DMS153 treated with DMSO at 0.1 percent for 48 hours (cell line): ENCODE measurements around the gene PRKAA1.
"Not testable (repeated sequence)": the region's sequence is repeated elsewhere in the genome, so short reads cannot be mapped to it uniquely, and the experiment has no call there.

ENCODE experiments used
- DNase-seq: peaks from one replicate; lab custom pipeline; 2025; ENCODE audit not compliant: unreplicated experiment; lab: John Stamatoyannopoulos, UW

The PRKAA1 gene

DNA sequence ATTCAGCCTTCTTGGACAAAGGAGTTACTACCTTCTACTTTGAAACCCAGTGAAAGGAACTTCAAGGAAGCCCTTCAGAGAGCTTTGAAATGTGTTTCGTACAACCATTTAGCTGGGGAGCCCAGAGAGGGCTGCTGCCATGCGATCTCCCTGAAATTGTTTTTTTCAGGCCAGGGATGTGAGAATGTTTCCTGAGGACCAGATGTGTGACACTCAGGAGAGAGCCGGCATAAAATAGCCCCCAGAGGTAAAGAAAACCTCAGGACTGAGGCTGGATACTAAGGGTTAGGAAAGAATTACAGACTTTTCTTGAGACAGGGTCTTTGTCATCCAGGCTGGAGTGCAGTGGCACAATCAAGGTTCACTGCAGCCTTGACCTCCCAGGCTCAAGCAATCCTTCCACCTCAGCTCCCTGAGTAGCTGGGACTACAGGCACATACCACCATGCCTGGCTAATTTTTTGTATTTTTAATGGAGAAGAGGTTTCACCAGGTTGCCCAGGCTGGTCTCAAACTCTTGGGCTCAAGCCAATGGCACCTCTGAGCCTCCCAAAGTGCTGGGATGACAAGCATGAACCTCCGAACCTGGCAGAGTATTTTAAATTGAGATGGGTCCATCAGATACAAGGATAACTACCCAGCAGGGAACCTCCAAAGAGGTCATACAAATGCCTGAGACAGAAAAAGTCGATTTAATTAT, 28.5 kb upstream of the PRKAA1 start:
- no peak for DNase-seq

DNA sequence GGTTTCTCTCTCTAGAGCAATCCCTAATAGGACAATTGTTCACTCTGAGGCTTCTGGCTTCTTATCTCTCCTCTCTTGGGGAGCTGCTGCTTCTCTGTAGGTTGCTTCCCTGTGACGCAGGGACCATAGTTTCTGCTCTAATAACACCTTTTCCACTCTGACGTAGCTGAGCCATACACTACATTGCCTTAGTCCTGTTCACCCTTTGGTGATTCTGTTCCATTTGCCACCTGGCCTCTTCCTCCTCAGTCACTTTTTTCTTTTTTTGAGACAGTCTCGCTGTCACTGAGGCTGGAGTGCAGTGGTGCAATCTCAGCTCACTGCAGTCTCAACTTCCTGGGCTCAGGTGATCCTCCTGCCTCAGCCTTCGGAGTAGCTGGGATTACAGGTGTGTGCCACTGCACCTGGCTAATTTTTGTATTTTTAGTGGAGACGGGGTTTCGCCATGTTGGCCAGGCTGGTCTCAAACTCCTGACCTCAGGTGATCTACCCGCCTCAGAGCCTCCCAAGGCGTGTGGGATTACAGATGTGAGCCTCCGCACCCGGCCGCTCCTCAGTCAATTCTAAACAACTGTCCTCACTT, 27.4 kb upstream of the PRKAA1 start:
- DNase-seq, result not testable (repeated sequence)

DNA sequence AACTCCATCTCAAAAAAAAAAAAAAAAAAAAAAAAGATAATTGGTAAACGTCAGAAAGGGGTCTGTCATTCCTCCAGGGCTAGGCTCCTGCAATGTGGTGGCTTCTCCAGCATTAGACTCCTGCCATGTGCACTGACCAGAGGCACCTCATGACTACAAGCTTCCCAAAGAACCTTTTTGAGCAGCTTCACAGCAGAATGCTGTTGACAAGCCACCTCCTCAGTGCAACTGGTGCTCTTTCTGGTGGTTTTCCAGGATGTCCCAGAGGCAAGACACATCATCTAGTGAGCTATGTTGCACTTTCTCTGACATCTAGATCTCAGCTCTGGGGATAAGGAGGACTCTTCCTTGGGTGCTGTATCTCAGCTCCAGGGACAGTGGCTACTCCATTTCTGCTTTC, 25.3 kb upstream of the PRKAA1 start:
- DNase-seq, result no peak

DNA sequence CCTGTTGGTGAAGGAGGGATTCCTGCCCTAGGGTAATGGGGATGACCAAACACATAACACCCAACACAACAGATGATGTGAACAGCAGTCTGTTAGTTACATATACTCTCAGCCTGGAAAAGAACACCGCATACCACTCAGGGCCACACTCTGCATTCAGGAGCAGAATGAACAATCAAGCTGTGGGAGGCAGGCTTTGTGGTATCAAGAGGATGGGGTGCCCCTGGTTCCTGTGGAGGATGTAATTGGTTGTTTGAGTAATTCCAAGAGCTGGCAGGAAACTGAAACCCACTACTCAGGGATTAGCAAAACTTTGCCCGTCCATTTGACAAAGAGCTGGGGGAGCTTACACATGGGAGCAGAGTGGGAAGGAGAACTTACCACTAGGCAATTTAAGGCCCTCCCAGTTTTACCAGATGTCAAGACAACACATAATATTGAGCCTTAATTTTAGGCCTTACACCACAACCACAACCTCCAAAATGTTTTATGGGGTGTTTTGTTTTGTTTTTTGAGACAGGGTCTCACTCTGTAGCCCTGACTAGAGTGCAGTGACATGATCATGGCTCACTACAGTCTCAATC, 15.6 kb upstream of the PRKAA1 start:
- no peak for DNase-seq

DNA sequence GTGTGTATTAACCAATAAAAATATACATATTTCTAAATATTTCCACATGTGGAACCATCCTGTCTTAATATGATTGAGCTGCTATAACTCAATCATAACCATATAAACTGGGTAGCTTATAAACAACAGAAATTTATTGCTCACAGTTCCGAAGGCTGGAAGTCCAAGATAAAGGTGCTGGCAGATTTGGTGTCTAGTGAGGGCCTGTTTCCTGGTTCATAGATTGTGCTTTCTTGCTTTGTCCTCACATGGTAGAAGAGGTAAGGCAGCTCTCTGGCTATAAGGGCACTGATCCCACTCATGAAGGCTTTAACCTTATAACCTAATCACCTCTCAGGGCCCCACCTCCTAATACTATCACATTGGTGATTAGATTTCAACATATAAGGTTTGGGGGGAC, 14.0 kb upstream of the PRKAA1 start:
- DNase-seq, result no peak

DNA sequence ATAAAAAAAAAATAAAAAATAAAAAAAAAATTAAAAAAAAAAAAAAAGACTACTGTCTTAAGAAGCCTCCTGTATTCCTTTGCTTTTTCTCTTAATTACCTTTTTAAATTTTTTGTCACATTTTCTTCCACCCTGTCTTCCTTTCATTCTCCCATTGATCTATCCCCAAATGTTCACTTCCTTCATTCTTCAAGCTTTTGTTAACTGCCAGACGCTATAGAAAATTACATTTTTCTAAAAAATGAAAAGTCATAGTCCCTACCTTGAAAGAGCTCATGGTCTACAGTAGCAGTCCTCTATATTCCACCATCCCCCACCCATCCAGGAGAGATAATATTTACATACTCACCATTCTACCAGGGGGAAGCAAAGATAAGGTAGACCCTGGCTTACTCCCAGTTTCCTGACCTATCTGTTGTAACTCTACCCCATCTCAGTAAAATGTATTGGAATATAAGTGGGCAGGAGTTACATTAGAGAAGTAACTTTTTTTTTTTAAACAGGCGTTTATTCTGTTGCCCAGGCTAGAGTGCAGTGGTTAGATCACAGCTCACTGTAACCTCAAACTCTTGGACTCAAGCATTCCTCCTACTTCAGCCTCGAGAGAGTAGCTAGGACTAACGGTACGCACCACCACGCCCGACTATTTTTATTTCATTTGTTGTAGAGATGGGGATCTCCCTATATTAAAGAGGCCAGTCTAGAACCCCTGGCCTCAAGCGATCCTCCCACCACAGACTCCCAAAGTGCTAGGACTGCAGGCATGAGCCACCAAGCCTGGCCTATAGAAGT, 3.8 kb upstream of the PRKAA1 start:
- DNase-seq, result no peak

DNA sequence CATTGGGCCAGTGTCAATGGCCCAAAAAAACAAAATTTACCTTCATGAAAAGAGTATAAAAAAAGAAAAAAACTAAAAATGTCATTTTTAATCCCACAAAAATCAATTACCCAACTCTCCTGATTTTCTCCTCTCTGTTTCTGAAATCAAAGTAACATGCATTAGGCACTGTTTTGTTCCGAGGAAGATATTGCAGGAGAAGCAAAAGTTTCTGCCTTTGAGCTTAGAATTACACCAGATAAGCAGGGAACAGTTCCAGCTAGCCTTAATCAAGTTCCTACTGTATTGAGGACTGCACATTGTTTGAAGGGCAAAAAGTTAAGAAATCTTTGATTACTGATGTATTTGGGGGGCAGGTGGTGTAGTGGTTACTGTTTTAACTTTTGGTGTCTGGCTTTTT, 1.1 kb upstream of the PRKAA1 start:
- no peak for DNase-seq

DNA sequence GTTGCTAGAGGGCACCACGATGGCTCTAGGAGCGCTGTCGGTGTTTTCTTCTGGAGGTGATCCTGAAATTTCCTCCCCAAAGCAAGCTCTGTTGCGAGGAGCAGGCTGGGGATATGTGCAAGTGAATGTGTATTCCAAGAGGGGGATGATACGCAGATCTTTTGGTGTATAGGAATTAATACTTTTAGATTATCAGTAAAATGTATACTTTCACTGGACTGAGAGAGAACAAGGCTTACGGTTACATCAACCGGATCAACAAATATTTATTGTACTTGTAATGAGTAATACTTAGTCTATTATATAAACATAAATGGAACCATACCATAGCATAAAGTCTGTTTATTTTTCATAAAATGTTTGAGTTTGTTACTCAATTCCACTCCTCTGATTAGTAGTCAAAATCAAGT, 632 bp upstream of the PRKAA1 start:
- DNase-seq, result no peak

DNA sequence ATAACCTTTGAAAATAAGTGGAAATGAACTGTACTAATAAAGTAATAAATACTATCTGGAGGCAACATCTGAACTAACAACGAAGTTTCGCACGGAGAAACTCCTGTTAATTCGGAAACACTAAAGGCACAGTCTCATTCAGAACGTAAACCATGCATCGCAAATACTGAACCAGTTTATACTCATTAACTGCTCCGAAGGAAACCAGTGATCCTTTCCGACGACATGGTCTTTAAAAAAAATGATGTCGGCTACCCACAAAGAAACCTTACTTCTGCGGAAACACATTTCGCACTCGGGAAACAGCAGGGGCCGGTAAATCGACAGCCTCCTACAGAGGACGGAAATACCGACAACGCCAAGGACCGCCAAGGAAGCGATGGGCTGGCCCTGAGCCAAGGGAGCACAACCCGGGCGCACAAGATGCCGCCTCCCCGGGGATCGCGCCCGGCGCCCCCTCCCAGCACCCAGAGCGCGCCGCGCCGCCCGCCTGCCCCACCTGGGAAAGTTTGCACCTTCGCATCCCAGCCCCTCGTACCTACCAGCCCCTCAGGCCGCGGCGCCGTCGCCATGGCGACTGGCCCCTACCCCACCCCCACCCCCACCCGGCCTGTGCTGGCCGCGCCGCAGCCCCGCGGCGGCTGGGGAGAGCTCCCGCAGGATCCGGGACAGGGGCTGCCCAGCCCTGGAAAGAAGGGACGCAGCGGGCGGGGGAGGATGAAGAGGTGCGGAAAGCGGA, 732 bp downstream of the PRKAA1 start:
- peak; percentile 90 for DNase-seq

DNA sequence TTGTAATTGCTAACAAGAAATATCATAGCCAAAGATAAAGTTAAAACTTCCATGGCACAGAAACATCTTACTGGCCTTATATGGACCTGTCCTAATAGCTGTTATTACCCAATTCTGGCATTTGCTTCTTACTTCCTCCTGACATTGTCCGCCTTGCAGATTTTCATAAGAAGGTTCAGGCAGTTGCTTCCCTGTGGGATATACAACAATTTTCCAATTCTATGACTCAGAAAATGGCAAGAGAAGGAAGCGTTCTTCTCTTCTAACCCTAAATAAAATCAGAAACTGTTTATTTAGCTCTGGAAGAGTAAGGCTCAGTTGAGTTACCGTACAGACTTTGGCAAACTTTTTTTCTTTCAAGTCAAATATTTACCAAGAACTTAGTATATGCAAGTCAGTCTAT, 1.7 kb downstream of the PRKAA1 start:
- no peak for DNase-seq

DNA sequence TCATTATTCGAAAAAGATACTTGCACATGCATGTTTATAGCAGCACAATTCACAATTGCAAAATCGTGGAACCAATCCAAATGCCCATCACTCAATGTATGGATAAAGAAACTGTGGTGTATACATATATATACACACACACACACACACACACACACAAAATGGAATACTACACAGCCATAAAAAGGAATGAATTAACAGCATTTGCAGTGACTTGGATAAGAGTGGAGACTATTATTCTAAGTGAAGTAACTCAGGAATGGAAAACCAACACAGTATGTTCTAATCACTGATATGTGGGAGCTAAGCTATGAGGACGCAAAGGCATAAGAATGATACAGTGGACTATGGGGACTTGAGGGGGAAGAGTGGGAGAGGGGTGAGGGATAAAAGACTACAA, 3.3 kb downstream of the PRKAA1 start:
- not testable (repeated sequence) for DNase-seq

DNA sequence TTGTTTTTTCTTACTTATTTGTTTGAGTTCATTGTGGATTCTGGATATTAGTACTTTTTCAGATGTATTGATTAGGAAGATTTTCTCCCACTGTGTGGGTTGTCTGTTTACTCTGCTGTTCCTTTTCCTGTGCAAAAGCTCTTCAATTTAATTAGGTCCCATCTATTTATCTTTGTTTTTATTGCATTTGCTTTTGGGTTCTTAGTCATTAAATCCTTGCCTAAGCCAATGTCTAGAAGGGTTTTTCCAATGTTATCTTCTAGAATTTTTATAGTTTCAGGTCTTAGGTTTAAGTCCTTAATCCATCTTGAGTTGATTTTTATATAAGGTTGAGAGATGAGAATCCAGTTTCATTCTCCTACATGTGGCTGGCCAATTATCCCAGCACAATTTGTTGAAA, 3.8 kb downstream of the PRKAA1 start:
- not testable (repeated sequence) for DNase-seq

DNA sequence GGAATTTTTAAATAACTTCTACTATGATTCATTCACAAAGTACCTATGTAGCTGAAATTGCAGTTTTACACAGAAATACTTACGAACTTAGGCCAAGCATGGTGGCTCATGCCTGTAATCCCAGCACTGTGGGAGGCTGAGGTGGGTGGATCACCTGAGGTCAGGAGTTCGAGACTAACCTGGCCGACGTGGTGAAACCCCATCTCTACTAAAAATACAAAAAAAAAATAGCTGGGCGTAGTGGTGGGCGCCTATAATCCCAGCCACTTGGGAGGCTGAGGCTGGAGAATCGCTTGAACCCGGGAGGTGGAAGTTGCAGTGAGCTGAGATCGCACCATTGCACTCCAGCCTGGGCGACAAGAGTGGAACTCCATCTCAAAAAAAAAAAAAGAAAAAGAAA, 5.5 kb downstream of the PRKAA1 start:
- not testable (repeated sequence) for DNase-seq

DNA sequence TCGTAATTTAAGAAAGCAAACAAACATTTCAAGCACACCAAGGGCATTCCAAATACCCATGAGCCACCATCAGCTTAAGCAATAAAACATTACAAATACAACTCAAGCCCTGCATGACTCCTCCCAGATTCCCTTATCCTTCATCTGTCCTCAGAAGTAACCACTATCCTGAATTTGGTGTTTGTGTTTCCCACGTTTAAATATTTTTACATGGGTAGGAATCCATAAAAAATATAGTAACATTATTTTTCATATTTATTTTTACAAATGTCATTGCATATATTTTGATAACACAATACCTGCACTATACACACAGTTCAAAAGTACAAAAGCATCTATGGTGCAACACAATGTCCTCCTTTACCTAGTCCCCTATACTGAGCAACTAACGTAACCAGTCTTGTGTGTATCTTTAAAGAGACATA, 6.4 kb downstream of the PRKAA1 start:
- no peak for DNase-seq

DNA sequence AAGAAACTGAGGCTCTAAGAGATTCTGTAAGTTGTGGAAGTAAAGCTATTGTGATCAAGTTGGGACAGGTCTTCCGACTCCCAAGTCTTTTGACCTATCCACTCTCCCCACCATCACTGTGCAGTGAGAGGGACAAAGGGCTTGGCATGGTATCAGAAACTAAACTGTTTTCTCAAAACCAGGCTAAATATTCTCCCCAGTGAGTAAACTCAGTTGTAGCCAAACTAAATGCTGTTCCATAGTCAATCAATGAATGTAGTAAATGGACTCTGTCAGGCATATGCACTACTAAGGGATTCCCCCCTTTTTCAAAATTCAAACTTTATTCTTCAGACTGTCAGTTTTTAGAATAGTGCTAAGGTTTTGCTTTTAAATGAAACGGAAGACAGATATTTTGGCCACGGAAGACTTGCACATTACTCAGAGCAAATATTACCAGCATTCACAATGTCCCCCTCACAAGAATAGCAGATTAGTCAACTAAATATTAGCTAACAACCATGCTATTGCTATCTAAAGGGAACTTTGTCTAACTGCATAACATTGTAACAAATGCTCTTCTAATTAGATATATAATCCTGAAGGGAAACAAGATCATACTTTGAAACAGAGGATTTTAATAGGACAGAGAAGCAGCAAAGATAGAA, 7.1 kb downstream of the PRKAA1 start:
- no peak for DNase-seq

DNA sequence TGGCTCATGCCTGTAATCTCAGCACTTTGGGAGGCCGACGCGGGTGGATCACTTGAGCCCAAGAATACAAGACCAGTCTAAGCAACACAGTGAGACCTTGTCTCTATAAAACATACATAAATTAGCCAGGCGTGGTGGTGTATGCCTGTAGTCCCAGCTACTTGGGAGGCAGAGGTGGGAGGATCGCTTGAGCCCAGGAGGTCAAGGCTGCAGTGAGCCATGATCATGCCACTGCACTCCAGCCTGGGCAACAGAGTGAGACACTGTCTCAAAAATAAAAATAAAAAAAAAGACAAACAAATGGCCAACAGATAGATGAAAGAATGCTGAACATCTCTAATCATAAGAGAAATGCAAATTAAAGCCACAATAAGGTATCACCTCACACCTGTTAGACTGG, 9.2 kb downstream of the PRKAA1 start:
- not testable (repeated sequence) for DNase-seq

DNA sequence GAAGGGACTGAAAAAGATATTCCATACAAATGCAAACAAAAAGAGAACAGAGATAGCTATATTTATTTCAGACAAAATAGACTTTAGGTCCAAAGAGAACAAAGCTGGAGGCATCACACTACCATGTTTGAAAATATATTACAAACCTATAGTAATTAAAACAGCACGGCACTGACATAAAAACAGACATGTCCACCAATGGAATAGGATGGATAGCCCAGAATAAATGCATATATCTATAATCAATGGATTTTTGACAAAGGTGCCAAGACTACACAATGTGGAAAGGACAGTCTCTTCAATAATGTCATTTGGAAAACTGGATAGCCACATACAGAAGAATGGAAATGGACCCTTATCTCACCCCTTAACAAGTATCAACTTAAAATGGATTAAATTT, 10.2 kb downstream of the PRKAA1 start:
- DNase-seq, result no peak

DNA sequence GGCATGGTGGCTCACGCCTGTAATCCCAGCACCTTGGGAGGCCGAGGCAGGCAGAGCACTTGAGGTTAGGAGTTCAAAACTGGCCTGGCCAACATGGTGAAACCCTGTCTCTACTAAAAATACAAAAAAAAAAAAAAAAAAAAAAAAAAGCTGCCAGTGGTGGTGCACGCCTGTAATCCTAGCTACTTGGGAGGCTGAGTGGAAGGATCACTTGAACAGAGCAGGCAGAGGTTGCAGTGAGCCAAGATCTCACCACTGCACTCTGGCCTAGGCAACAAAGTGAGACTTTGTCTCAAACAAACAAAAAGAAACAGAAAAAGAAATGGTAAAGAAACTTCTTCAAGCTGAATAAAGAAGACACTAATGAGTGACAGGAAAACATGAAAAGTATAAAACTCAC, 11.5 kb downstream of the PRKAA1 start:
- DNase-seq, result not testable (repeated sequence)

DNA sequence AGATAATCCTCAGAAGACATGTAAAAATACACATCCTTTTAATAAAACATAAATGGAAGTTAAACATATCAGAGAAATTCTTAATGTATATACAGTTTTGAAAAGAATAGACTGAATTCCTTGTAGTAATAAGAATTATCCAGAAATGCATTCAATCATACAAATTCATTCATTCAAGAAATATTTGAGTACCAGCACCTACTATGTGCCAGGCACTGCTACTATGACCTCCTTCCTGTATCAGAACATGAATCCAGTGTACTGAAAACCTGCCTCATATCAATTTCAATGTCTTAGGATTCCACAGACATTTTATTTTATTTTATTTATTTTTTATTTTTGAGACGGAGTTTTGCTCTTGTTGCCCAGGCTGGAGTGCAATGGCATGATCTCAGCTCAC, 13.3 kb downstream of the PRKAA1 start:
- no peak for DNase-seq

DNA sequence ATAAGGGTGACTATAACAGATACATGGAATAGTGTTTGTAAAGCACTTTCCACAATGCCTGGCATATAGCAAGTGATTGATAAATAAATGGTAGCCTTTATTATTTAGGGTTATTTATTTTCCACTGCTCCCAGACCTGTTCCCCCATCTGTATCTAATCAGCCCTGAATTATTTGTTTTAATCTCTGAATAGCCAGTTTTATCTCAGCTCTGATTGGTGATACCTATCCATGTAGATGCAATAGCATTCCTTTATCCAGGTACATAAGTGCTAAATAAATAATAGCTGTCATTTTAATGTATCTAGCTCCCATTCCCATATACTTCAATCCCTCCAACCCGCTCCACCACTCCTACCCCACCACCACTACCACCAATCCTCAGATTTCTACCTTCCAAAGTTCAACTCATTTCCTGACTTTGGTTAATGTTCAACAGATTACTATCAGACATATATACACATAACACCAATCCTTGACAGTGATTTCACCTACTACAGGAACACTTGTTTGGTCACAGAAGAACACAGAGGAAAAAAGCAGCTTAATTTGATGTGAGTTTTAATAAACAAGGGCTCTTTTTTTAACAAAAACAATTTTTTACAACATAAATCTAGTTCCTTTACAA, 14.0 kb downstream of the PRKAA1 start:
- DNase-seq, result no peak
